ENCODE results near the gene CLP1.
"Not testable (repeated sequence)": the region's sequence is repeated elsewhere in the genome, so short reads cannot be mapped to it uniquely, and the experiment has no call there.

Gene CLP1

GRCh38 chr11:57659669-57660068 is 2.1 kb downstream of the CLP1 start:
- DNase-seq: no peak

DNA sequence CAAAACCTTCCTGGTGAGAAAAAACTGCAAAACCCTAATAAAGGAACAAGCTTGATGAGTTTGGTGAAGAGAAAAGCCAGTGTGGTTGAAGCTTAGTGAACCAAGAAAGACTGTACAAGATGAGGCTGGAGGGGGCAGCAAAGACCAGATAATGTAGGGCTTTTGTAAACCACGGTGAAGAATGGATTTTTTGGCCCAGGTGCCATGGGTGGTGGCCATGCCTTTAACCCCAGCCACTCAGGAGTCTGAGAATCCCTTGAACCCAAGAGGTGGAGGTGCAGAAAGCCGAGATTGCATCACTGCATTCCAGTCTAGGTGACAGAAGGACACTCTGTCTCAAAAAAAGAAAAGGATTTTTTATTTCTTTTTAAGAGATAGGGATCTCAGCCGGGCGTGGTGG is 5.3 kb downstream of the CLP1 start:
- no peak for DNase-seq

DNA sequence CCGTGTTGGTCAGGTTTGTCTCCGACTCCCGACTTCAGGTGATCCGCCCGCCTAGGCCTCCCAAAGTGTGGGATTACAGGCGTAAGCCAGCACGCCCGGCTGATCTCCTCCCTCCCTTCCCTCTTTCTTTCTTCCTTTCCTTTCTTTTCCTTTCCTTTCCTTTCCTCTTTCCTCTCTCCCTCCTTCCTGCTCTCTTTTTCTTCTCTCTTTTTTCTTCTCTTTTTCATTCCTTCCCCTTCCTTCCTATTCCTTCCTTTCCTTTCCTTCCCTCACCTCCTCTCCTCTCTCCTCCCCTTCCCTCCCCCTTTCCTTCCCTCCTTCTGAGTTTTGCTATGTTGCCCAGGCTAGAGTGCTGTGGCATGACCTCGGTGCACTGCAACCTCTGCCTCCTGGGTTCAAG is 6.4 kb downstream of the CLP1 start:
- no peak for DNase-seq

DNA sequence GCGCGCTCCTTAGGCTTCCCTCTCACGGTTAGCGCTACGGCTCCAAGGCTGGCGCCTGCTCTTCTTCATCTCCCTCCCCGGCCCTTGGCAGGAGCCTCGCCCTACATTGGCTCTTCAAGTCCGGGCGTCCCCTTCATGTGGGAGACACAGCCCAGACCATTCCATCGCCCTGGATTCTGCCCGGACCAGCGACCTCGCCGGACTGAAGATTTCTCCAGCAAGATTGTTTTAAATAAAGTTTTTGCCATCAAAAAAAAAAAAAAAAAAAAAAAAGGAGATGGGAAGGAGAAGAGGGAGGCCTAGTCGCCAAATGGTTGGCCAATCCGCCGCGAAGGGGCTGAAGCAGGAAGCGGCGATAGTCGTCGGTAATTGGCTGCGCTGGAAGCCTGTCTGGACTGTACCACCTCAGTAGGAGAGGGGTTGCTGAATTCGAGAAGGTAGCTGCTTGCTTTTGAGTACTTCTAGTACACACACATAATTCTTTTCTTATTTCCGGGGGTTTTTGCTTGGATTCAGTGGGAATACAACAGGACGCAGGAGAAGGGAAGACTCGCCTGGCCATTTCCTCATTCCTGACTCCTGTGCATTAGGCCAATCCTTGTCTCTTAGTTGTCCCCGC is 9.7 kb downstream of the CLP1 start:
- peak; percentile 75 to 100 (median 96) for DNase-seq

GRCh38 chr11:57667736-57668433 is 10.3 kb downstream of the CLP1 start, which contains the start of gene ZDHHC5:
TSS of gene ZDHHC5 (plus strand) at chr11:57668114. CDS start at chr11:57673091, 4,977 bp downstream.
- DNase-seq: peak; percentile 85 to 100 (median 98)

DNA sequence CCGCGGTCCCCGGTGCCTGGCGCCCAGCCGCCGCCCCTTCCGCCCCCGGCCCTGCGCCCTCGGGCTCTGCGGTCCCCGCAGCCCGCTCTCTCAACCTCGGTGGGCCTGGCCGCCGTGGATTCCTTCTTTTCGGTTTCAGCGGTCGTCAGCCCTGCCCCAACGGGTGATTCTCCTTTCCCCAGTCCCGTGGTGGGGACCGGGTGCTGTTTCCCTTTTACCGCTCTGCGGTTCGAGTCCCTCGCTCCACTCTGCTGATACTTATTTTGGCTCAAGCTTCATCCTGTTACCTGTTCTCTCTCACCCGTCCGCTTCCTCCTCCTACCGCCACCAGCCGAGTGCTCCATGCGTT is 10.8 kb downstream of the CLP1 start:
- peak in 2 of 56 donors; percentile 33 to 48 for DNase-seq

GRCh38 chr11:57674251-57674650 is 16.7 kb downstream of the CLP1 start:
- DNase-seq: no peak

GRCh38 chr11:57675176-57675941 is 17.8 kb downstream of the CLP1 start:
- no peak for DNase-seq

- DNase-seq: no peak
Measured at GRCh38 chr11:57679396-57679795, 21.8 kb downstream of the CLP1 start.

DNA sequence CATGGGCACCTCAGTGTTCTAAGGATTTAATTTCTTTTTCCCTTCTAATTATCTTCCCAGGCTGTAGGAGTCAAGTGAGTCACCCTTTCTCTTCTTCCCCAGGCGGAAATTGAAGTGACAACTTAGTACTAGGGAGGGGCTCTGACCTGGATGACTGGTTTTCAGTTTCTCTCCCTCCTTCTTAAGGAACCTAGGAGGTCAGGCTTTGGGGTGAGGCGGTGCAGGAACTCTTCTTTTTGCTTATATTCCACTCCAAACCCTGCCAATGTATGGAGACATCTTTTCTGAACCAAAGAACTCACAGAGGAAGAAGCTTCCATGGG is 23.0 kb downstream of the CLP1 start:
- DNase-seq: no peak

DNA sequence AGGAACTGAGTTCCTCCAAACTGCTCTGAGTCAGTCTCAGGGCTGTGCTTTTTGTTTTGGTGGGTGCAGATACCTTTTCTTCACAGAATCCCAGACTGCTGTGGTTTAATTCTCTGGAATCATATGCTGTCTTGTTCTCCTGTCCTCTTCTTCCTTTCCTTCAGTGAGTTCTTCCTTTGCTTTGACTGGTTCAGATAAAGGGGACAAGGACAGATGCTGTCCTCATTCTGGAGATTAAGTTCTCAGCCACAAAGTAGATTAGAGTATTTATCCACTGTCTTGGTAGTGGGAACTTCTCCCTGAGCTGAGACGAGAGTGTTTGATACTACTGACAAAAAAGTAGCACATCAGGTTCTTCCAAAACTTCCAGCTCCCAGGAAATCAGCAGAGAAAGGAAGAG is 23.6 kb downstream of the CLP1 start:
- DNase-seq: no peak

- not testable (repeated sequence) for DNase-seq
Measured at GRCh38 chr11:57690474-57690873, 32.9 kb downstream of the CLP1 start.

DNA sequence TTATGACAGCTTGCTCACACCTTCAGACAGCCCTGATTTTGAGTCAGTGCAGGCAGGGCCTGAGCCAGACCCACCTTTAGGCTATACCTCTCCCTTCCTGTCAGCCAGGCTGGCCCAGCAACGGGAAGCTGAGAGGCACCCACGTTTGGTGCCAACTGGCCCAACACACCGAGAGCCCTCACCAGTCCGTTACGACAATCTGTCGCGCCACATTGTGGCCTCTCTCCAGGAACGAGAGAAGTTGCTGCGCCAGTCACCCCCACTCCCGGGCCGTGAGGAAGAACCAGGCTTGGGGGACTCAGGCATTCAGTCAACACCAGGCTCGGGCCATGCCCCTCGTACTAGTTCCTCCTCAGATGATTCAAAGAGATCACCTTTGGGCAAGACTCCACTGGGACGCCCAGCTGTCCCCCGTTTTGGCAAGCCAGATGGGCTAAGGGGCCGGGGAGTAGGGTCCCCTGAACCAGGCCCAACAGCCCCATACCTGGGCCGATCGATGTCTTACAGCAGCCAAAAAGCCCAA is 41.3 kb downstream of the CLP1 start:
- DNase-seq: peak in 1 of 56 donors; percentile 2

DNA sequence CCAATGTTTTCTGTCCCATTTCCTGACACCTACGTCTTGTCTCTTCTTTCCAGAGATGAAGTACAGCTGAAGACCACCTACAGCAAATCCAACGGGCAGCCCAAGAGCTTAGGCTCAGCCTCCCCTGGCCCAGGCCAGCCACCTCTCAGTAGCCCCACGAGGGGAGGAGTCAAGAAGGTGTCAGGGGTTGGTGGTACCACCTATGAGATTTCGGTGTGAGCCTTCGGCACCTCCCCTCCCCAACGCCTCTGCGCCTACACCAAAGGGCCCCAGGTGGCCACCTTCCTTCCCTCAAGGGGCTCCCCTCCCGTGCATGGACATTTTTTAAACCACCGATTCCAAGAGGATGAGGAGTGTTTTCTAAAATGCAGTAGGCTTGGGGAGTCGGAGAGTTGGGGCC is 42.3 kb downstream of the CLP1 start:
- no peak for DNase-seq

DNA sequence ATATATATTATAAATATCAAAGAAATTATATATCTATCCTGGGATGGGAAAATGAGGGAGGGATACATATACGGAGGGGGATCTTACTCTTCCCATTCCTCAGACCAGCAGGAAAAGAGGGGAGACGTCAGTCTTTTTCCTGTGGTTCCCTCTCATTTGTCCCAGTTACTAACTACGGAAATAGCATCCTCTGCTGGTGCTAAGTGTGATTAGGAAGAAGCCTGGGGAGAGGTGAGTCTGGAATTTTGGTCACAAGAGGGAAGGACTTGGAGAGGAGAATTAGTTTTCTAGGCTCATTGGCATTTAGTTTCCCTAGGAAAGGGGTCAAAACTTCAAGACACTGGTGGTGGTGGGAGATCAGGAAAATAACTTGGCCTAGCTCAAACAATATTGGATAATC is 42.9 kb downstream of the CLP1 start:
- DNase-seq: no peak

- DNase-seq: no peak
Measured at GRCh38 chr11:57703341-57703740, 45.8 kb downstream of the CLP1 start.

GRCh38 chr11:57704932-57705331 is 47.4 kb downstream of the CLP1 start:
- no peak for DNase-seq

DNA sequence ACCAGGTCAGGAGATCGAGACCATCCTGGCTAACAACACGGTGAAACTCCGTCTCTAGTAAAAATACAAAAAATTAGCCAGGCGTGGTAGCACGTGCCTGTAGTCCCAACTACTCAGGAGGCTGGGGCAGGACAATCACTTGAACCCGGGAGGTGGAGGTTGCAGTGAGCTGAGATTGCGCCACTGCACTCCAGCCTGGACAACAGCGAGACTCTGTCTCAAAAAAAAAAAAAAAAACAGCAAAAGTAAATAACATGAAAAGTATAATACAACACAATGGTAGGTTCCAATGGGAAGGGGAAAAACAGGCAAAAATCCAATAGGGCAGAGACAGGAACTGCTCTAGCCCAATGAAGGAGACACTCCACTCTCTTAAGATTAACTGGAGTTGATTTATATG is 47.9 kb downstream of the CLP1 start:
- not testable (repeated sequence) for DNase-seq

DNA sequence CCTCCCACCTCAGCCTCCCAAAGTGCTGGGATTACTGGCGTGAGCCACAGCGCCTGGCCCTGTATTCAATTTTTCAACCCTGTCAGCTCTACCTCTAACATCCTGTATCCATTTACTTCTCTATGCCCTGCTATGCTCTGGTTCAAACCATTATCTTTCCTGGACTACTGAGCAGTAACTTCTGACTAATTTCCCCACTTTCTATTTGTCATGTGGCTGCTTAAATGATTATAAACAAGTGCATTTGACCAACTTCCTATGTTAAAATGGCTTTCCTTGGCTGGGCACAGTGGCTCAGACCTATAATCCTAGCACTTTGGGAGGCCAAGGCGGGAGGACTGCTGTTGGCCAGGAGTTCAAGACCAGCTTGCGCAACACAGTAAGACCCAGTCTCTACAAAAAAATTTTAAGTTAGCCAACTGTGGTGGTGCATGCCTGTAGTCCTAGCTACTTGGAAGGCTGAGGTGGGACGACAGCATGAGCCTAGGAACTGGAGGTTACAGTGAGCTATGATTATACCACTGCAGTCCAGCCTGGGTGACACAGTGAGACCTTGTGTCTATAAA is 52.3 kb downstream of the CLP1 start:
- no peak for DNase-seq

Data from amygdala (tissue), 56 donors.